SK-N-SH (cell line): Measurements from ENCODE around the gene KRT73. TPM values are rescaled to one million over a fixed set of nuclear protein-coding genes. Genes with fewer than 3 reads are reported as not detected.

Source experiments
- CTCF ChIA-PET: fragments of 300-600, 350-600 bp; formaldehyde crosslinking; extraction: SDS; loops from one replicate; lab custom pipeline; 2021; lab: Yijun Ruan, JAX
- POLR2A ChIA-PET: fragments of 350-600 bp; sonication (Branson Sonifier 250); formaldehyde crosslinking; extraction: SDS; loops from one replicate; lab custom pipeline; 2020; ENCODE audit warnings: antibody characterized with exemption, inconsistent platforms; lab: Yijun Ruan, JAX
- DNase-seq: peaks from one replicate; pipeline ENCODE4 v3.0.0; 2012
- H2AFZ ChIP-seq: fragments of 200-600 bp; sonication (generic); 2 replicates; pipeline ENCODE4 v1.8.1; 2016; ENCODE audit warnings: antibody characterized with exemption, mild to moderate bottlenecking, low read depth
- H3F3A ChIP-seq: fragments of 200-600 bp; sonication (generic); replicated peaks from 2 replicates; pipeline ENCODE3; 2016; ENCODE audit warnings: antibody characterized with exemption, mild to moderate bottlenecking; ENCODE audit not compliant: insufficient read depth
- H3K27ac ChIP-seq, 2 experiments: fragments of 200-500 bp in 1 of 2; fragments of 200-600 bp in 1 of 2; sonication (Bioruptor generic) in 1 of 2; sonication (generic), shearing (Covaris generic) in 1 of 2; 2 replicates each; pipeline versions ENCODE4 v1.5.1 to v1.6.1; 2014 to 2016; ENCODE audit warnings: low read depth in 2 of 2, inconsistent platforms in 1 of 2, low read length in 1 of 2, mild to moderate bottlenecking in 1 of 2, mixed read lengths in 1 of 2
- H3K27me3 ChIP-seq: fragments of 200-600 bp; sonication (generic), shearing (Covaris generic); 2 replicates; pipeline ENCODE4 v1.6.1; 2016; ENCODE audit warnings: mixed run types; ENCODE audit not compliant: insufficient read depth
- H3K36me3 ChIP-seq, 2 experiments: fragments of 200-500 bp in 1 of 2; fragments of 200-600 bp in 1 of 2; sonication (Bioruptor generic) in 1 of 2; sonication (generic) in 1 of 2; replicated peaks in 1 of 2; 2 replicates each; pipeline versions ENCODE3 to v1.5.1; 2014 to 2016; ENCODE audit warnings: low read length in 1 of 2, mild to moderate bottlenecking in 1 of 2; ENCODE audit not compliant: insufficient read depth in 2 of 2, control insufficient read depth in 1 of 2
- H3K4me1 ChIP-seq, 2 experiments: fragments of 200-500 bp in 1 of 2; fragments of 200-600 bp in 1 of 2; sonication (Bioruptor generic) in 1 of 2; sonication (generic), shearing (Covaris generic) in 1 of 2; 2 replicates each; pipeline versions ENCODE4 v1.5.1 to v1.6.1; 2014 to 2016; ENCODE audit warnings: low read depth in 1 of 2, low read length in 1 of 2, mixed run types in 1 of 2; ENCODE audit not compliant: insufficient read depth in 2 of 2, control insufficient read depth in 1 of 2
- H3K4me2 ChIP-seq: fragments of 200-600 bp; sonication (generic), shearing (Covaris generic); 2 replicates; pipeline ENCODE4 v1.6.1; 2017; ENCODE audit warnings: mixed run types
- H3K4me3 ChIP-seq, 2 experiments: fragments of 200-500 bp in 1 of 2; fragments of 200-600 bp in 1 of 2; sonication (Bioruptor generic) in 1 of 2; sonication (generic), shearing (Covaris generic) in 1 of 2; 2 replicates each; pipeline versions ENCODE4 v1.5.1 to v1.8.1; 2014 to 2016; ENCODE audit warnings: low read depth in 2 of 2, inconsistent platforms in 1 of 2, low read length in 1 of 2, mild to moderate bottlenecking in 1 of 2, mixed read lengths in 1 of 2, moderate library complexity in 1 of 2
- H3K79me2 ChIP-seq: fragments of 200-600 bp; sonication (generic); 2 replicates; pipeline ENCODE4 v1.8.1; 2017; ENCODE audit warnings: mild to moderate bottlenecking; ENCODE audit not compliant: insufficient read depth
- H3K9ac ChIP-seq: fragments of 200-600 bp; sonication (generic); 2 replicates; pipeline ENCODE4 v1.6.1; 2017; ENCODE audit warnings: mixed run types
- H3K9me2 ChIP-seq: fragments of 200-600 bp; sonication (generic); 2 replicates; pipeline ENCODE4 v1.6.1; 2017; ENCODE audit warnings: mixed run types
- H3K9me3 ChIP-seq: fragments of 200-600 bp; sonication (generic); 2 replicates; pipeline ENCODE4 v1.6.1; 2017; ENCODE audit warnings: mixed run types, mild to moderate bottlenecking, moderate library complexity
- H4K20me1 ChIP-seq: fragments of 200-600 bp; sonication (generic); 2 replicates; pipeline ENCODE4 v1.6.1; 2017; ENCODE audit warnings: mild to moderate bottlenecking, mixed run types; ENCODE audit not compliant: insufficient read depth
- FOSL2 ChIP-seq: IDR thresholded peaks from 2 replicates; pipeline ENCODE4 v1.4.0; 2012; ENCODE audit warnings: low read depth, mild to moderate bottlenecking, moderate library complexity, borderline replicate concordance
- FOXM1 ChIP-seq: IDR thresholded peaks from 2 replicates; pipeline ENCODE4 v1.4.0; 2012; ENCODE audit warnings: low read depth, mild to moderate bottlenecking
- GABPA ChIP-seq: IDR thresholded peaks from 2 replicates; pipeline ENCODE4 v1.4.0; 2012; ENCODE audit warnings: low read depth, mild to moderate bottlenecking
- GATA2 ChIP-seq: sonication (generic); formaldehyde crosslinking; IDR thresholded peaks from 2 replicates; pipeline ENCODE4 v1.5.0; 2020; ENCODE audit warnings: mild to moderate bottlenecking, missing genetic modification reagents
- MEF2A ChIP-seq: IDR thresholded peaks from 2 replicates; pipeline ENCODE4 v1.4.0; 2012; ENCODE audit warnings: low read depth, borderline replicate concordance
- POLR2AphosphoS5 ChIP-seq: IDR thresholded peaks from 2 replicates; pipeline ENCODE4 v1.6.1; 2012; ENCODE audit warnings: low read depth, low read length
- RFX5 ChIP-seq: IDR thresholded peaks from 2 replicates; pipeline ENCODE4 v1.6.1; 2012; ENCODE audit warnings: mild to moderate bottlenecking, improper control_type of control experiment, low read length
- RXRA ChIP-seq: IDR thresholded peaks from 2 replicates; pipeline ENCODE4 v1.4.0; 2012; ENCODE audit warnings: low read depth, mild to moderate bottlenecking, borderline replicate concordance
- SIN3A ChIP-seq: IDR thresholded peaks from 2 replicates; pipeline ENCODE4 v1.6.1; 2012; ENCODE audit warnings: low read depth, mild to moderate bottlenecking, low read length, moderate library complexity, borderline replicate concordance
- SMC3 ChIP-seq: IDR thresholded peaks from 2 replicates; pipeline ENCODE4 v1.6.1; 2012; ENCODE audit warnings: low read depth, low read length, improper control_type of control experiment
- TAF1 ChIP-seq: IDR thresholded peaks from 2 replicates; pipeline ENCODE4 v1.6.1; 2012; ENCODE audit warnings: low read depth, mild to moderate bottlenecking, low read length, moderate library complexity, borderline replicate concordance
- TCF12 ChIP-seq: IDR thresholded peaks from 2 replicates; pipeline ENCODE4 v1.4.0; 2012
- TEAD4 ChIP-seq: IDR thresholded peaks from 2 replicates; pipeline ENCODE4 v1.4.0; 2012; ENCODE audit warnings: mild to moderate bottlenecking, borderline replicate concordance; ENCODE audit not compliant: insufficient read depth
- YY1 ChIP-seq: IDR thresholded peaks from 2 replicates; pipeline ENCODE4 v1.4.0; 2012; ENCODE audit warnings: low read depth, mild to moderate bottlenecking
- WGBS: methylation state at CpG from one replicate; pipeline ENCODE4 v1.1.6; 2017; ENCODE audit warnings: low lambda C conversion rate; 5-methylcytosine and 5-hydroxymethylcytosine counted together
- polyA plus RNA-seq, 3 experiments: library from polyadenylated mRNA; depleted of rRNA; stranded (reverse); fragments of >200 nt; gene quantifications; 2 replicates each; pipeline ENCODE4 v1.2.3, GENCODE V29; 2012
- TF ChIP-seq, protein P1 (sequence below): IDR thresholded peaks from 2 replicates; pipeline ENCODE4; 2012
- TF ChIP-seq, protein P2 (sequence below): fragments of 200-600 bp; sonication (generic); IDR thresholded peaks from 2 replicates; pipeline ENCODE4 v1.6.1; 2017; ENCODE audit warnings: antibody characterized with exemption, mild to moderate bottlenecking, moderate library complexity
- TF ChIP-seq, protein P3 (sequence below): fragments of 150-350 bp; IDR thresholded peaks from 2 replicates; pipeline ENCODE4 v1.6.1; 2016; ENCODE audit warnings: mild to moderate bottlenecking, low read depth, low read length
- TF ChIP-seq, protein P4 (sequence below): fragments of 150-350 bp; IDR thresholded peaks from 2 replicates; pipeline ENCODE4 v1.6.1; 2017; ENCODE audit warnings: antibody characterized with exemption, low read length, low read depth, borderline replicate concordance
- TF ChIP-seq, protein P5 (sequence below): IDR thresholded peaks from 2 replicates; pipeline ENCODE4 v1.4.0; 2012; ENCODE audit warnings: low read depth, borderline replicate concordance

Gene KRT73
- polyA plus RNA-seq, 1 of the 3 experiments (the other 2 are of a cell fraction), result not detected

DNA sequence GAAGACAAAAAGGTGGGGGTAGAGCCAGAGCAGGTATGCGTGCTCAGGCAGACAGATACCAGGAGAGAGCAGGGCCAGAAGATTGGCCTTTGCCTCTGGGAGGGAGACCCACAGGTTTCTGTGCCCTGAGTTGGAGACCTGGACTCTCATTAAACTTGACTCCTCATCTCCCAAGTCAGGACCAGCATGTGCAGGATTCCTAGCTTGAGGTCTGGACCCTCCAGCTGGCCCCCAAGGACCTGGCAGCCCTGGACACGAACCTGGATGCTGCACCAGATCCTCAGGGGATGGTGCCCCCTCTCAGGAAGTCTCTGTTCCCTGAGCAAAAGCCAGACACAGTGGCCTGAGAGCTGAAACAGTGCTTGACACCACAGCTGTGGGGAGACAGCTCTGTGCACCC, 10.5 kb upstream of the KRT73 start:
- ChIA-PET POLR2A (no interaction called here), CTCF (no interaction called here)
- Histone ChIP-seq H2AFZ (no peak overlapping the region), H4K20me1 (no peaks in the 10 kb centered on the region), H3K36me3 (no peaks in the 10 kb centered on the region), H3K9me3 (no peaks in the 10 kb centered on the region), H3K4me3 (no peak overlapping the region), H3K27ac (no peak overlapping the region), H3K4me1 (no peaks in the 10 kb centered on the region), H3K9me2 (no peaks in the 10 kb centered on the region), H3K27me3 (peaks cover 24% of the 10 kb centered on the region; the same call in 1 of the 2 replicates), H3K9ac (no peak overlapping the region), H3K4me2 (no peak overlapping the region), H3K79me2 (no peaks in the 10 kb centered on the region), H3F3A (no peaks in the 10 kb centered on the region)
- WGBS, result 15% methylated on average over 2 of the region's 2 CpGs
- no peak for DNase-seq
- TF ChIP-seq, protein P1, sequence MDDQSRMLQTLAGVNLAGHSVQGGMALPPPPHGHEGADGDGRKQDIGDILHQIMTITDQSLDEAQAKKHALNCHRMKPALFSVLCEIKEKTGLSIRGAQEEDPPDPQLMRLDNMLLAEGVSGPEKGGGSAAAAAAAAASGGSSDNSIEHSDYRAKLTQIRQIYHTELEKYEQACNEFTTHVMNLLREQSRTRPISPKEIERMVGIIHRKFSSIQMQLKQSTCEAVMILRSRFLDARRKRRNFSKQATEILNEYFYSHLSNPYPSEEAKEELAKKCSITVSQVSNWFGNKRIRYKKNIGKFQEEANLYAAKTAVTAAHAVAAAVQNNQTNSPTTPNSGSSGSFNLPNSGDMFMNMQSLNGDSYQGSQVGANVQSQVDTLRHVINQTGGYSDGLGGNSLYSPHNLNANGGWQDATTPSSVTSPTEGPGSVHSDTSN, result no peak
- no peak for TF ChIP-seq SIN3A
- no peak for TF ChIP-seq RXRA
- no peak for TF ChIP-seq MEF2A

DNA sequence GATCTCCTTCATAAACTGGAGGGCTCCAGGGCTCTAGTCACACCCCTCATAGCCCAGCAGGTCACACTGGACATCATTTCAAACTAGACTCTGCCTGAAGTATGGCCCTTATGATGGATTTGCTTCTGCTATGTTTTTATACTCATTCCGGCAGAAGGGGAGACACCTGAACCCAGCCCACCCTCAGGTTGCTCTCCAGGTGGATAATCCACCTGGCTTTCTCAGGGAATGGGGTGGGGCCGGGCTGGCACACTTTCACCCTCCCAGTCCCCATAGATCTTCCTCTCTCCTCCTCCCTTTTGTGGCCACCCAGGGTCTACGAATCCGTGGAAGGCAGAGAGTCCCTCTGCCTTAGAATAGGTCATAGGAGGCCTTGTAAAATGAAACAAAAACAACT, 9.8 kb upstream of the KRT73 start:
- H3K9me2 ChIP-seq, result no peaks in the 10 kb centered on the region
- no peak overlapping the region for H3K9ac ChIP-seq
- CTCF ChIA-PET, result no interaction called here
- H3K36me3 ChIP-seq, result no peaks in the 10 kb centered on the region
- H3K4me3 ChIP-seq, result no peak overlapping the region
- DNase-seq, result no peak
- no peaks in the 10 kb centered on the region for H3K9me3 ChIP-seq
- H3K4me1 ChIP-seq, result no peaks in the 10 kb centered on the region
- no peaks in the 10 kb centered on the region for H3F3A ChIP-seq
- TF ChIP-seq, protein P2, sequence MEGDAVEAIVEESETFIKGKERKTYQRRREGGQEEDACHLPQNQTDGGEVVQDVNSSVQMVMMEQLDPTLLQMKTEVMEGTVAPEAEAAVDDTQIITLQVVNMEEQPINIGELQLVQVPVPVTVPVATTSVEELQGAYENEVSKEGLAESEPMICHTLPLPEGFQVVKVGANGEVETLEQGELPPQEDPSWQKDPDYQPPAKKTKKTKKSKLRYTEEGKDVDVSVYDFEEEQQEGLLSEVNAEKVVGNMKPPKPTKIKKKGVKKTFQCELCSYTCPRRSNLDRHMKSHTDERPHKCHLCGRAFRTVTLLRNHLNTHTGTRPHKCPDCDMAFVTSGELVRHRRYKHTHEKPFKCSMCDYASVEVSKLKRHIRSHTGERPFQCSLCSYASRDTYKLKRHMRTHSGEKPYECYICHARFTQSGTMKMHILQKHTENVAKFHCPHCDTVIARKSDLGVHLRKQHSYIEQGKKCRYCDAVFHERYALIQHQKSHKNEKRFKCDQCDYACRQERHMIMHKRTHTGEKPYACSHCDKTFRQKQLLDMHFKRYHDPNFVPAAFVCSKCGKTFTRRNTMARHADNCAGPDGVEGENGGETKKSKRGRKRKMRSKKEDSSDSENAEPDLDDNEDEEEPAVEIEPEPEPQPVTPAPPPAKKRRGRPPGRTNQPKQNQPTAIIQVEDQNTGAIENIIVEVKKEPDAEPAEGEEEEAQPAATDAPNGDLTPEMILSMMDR, result no peak
- no peak for TF ChIP-seq GATA2 (CRISPR knock-in tag)
- TF ChIP-seq TEAD4, result no peak
- no peak for TF ChIP-seq SMC3
- TF ChIP-seq, protein P3, sequence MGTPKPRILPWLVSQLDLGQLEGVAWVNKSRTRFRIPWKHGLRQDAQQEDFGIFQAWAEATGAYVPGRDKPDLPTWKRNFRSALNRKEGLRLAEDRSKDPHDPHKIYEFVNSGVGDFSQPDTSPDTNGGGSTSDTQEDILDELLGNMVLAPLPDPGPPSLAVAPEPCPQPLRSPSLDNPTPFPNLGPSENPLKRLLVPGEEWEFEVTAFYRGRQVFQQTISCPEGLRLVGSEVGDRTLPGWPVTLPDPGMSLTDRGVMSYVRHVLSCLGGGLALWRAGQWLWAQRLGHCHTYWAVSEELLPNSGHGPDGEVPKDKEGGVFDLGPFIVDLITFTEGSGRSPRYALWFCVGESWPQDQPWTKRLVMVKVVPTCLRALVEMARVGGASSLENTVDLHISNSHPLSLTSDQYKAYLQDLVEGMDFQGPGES, result no peak
- TF ChIP-seq YY1, result no peak
- no peak for TF ChIP-seq FOSL2
- no peak for TF ChIP-seq TCF12
- no peak for TF ChIP-seq GABPA
- TF ChIP-seq RFX5, result no peak
- TF ChIP-seq, protein P4, sequence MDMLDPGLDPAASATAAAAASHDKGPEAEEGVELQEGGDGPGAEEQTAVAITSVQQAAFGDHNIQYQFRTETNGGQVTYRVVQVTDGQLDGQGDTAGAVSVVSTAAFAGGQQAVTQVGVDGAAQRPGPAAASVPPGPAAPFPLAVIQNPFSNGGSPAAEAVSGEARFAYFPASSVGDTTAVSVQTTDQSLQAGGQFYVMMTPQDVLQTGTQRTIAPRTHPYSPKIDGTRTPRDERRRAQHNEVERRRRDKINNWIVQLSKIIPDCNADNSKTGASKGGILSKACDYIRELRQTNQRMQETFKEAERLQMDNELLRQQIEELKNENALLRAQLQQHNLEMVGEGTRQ, result no peak
- no peak for TF ChIP-seq FOXM1
- no peak for TF ChIP-seq POLR2AphosphoS5
- TF ChIP-seq MEF2A, result no peak
- TF ChIP-seq TAF1, result no peak
- TF ChIP-seq, protein P5, sequence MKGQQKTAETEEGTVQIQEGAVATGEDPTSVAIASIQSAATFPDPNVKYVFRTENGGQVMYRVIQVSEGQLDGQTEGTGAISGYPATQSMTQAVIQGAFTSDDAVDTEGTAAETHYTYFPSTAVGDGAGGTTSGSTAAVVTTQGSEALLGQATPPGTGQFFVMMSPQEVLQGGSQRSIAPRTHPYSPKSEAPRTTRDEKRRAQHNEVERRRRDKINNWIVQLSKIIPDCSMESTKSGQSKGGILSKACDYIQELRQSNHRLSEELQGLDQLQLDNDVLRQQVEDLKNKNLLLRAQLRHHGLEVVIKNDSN, result no peak
- no peak overlapping the region for H2AFZ ChIP-seq
- 18% methylated on average over 4 of the region's 4 CpGs for WGBS
- no peaks in the 10 kb centered on the region for H4K20me1 ChIP-seq
- POLR2A ChIA-PET, result no interaction called here
- peaks cover 16% of the 10 kb centered on the region; the same call in 1 of the 2 replicates for H3K27me3 ChIP-seq
- H3K27ac ChIP-seq, result no peak overlapping the region
- no peaks in the 10 kb centered on the region for H3K79me2 ChIP-seq
- H3K4me2 ChIP-seq, result no peak overlapping the region
